PC-3 (cell line): ENCODE results near the gene SYCP3.

Experiments
- CTCF ChIP-seq: fragments of 300-600 bp; sonication (generic); conservative IDR thresholded peaks from 2 replicates; pipeline ENCODE4 v1.5.1; 2017; ENCODE audit warnings: antibody characterized with exemption, low read depth, mild to moderate bottlenecking, low read length
- EZH2 ChIP-seq: fragments of 300-600 bp; sonication (generic); IDR thresholded peaks from one replicate; pipeline ENCODE4 v1.6.1; 2017; ENCODE audit warnings: antibody characterized with exemption, mild to moderate bottlenecking, low read length; ENCODE audit not compliant: unreplicated experiment
- EZH2phosphoT487 ChIP-seq: fragments of 300-600 bp; sonication (generic); IDR thresholded peaks from 2 replicates; pipeline ENCODE4 v1.6.1; 2018; ENCODE audit warnings: mild to moderate bottlenecking, antibody characterized with exemption, low read length, borderline replicate concordance

GRCh38 chr12:101761350-101761749 lies 22.1 kb upstream of the SYCP3 start:
- TF ChIP-seq EZH2phosphoT487 (no peak), CTCF (no peak), EZH2 (no peak)
